ENCODE measurements around the gene ENPP6.

ENPP6 gene

DNA sequence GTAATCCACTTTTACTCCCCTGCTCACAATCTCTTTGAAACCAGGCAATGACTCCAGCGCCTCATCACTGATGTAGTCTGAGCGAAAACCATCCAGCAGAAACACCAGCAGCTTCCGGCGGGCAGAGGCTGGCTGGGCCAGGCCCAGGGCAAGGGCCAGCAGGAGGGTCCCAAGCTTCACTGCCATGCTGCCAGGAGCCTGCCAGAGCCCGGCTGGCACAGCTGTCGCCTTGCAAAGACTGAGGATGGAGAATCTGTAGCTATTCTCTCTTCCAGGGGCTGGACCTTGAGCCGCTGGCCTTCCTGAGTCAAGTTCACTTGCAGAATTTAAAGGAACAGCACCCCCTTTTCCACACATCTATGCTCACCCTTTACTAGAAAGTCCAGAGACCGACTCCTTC is at the start of gene ENPP6:
ENPP6 (minus strand) TSS at position 240 of the 400 bp plus-strand sequence; CDS start at position 186, 54 bp downstream.
- no peak for DNase-seq

DNA sequence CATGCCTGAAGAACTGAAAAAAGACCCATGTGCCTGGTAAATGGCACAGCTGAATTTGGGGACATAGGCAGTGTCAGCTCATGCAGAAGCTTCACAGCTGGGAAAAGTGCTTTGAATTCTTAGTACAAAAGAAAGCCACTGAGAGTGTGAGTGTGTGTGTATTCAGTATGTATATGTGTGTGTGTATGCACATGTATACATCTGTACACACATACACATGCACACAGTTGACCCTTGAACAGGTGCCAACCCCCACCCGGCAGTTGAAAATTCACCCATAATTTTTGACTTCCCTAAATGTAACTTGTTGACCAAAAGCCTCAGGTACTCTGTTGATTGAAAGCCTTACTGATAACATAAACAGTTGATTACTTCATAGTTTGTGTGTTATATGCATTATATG is 49.5 kb upstream of the ENPP6 start:
- no peak for DNase-seq

DNA sequence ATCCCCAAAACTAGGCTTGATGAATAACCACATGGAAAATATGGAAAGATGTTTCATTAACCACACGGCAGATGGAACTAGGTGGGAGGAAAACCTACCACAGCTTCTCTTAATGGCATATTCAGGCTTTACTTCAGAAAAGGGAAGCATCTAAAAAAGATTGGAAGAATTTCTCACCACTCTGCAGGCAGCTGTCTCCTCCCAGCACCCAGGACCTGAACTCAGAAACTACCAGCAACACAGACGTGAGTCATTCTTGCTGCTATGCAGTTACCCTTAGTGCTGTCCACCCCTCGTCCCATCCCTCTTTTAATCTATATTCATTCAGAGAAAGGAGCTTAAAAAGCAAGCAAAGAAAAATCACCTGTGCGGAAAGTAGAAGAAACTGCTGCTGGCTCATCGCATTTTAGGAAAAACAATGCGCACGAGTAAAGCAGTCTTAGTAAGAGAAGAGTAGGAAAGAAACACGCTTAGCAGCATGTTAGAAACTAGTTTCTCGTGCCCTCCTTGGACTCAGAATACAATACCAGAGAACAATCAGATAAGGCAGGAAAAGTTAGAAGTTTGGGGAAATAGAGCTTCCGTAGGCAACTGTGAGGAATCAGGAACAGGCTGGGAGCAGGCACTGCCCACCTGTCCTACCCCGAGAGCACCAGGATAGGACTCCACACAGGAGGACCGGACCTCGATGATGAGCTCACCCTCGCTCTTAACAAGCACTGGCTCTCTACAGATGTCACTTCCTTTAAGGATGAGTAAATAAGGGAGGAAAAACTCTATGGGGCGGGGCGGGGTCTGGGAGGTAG is 48.1 kb upstream of the ENPP6 start:
- no peak for DNase-seq

DNA sequence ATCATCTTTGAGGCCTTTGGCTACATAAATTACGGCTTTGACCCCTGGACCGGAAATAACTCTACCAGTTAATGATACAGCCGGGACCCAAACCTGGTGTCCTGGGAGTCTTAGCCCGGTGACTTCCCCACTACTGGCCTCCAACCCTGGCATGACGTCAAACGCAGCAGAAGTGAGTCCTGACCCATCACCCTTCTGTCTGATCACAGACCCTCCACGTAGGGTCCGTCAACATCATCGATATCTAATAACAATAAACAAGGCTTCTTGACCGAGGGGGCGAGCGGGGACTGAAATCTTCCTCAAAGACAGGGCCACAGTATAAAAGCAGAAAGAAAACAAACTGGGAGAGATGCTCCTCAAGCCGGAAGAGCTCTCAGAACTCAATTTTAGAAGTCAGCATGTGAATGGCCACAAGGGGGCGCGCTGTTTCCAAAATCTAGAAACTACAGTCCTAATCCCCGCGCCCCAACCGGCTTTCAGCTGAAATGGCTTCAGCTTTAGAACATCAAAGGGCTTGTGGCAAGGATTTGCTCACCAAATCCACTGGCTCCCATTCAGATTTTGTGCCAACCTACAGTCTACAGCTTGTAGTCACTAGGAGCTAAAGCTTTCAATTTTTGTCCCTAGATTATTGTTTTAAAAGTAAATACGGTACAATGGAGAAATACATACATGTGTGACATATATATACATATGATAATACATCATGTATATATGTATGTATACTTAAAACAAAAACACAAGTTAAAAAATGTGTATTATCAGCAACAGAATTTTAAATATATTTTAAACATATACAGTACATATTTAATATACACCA is 46.4 kb upstream of the ENPP6 start:
- peak; percentile 83 to 92 for DNase-seq

DNA sequence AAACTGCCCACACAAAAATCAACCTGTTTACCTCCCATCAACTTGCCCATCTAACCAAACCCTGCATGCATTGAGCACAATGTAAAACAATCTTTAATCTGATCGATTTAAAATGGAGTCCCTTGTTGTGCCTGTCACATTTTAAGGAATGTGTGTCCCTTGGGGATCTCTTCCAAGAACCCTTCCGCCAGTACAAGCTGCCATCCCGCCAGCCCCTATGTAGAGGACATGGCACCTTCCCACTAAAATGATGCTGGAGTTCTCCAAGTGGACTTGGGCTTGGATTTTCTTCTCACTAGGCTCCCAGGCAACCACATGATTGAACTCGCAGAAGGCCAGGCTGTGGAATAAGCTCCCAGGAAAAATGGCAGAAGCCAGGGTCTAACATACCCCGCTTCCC is 45.8 kb upstream of the ENPP6 start:
- no peak for DNase-seq

DNA sequence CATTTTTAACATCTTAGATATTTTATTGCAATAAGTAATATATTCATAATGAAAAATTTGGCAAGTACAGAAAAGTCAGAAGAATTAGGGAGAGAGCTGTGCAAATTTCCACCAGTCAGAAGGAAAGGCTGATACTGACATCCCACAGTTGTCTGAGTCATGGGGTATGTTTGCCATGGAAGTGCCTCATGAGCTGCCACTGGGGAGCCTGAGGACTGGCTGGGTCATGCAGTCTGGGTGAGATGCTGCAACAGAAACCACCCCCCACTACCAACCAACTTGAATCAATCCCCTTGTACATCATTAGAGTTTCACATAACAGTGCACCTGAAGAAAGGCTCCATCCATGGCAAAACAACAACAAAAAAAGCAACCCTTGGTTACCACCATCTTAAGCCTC is 45.2 kb upstream of the ENPP6 start:
- DNase-seq = no peak

DNA sequence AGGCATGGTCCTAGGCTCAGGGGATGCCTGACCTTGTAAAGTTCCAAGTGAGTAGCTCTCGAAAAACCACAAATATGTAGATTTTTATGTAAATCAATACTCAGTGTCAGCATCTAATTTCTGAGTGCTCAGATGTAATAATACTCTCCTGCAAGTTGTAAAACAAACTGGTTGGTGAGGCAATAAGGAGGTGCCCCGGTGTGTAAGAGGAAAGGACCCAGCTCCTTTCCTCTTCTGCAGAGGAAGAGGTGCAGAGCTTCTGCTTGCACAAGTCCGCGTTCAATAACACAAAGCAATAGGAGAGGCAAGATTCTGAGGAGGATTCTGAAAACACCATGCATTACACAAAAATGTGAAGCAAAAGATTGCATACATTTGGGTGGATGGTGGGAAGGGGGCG is 43.6 kb upstream of the ENPP6 start:
- DNase-seq = no peak

DNA sequence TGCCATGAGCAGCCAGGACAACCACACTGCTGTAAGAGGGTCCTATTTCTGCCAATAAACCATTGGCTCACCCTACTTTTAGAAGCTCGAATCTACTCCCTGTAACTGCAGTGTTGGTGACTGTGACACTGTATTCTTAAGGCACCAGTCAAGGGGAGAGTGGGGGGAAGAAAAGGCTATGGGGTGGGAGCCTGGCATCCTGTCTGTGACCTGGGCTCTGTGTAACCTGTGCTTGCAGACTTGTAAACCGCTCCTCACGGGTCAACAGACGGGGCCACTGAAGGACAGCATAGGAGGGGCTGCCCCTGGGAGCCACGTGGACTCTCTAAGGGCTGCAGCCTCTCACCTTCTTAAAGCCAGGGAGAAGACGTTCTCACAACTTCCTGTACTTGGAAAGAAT is 42.2 kb upstream of the ENPP6 start:
- DNase-seq = no peak

DNA sequence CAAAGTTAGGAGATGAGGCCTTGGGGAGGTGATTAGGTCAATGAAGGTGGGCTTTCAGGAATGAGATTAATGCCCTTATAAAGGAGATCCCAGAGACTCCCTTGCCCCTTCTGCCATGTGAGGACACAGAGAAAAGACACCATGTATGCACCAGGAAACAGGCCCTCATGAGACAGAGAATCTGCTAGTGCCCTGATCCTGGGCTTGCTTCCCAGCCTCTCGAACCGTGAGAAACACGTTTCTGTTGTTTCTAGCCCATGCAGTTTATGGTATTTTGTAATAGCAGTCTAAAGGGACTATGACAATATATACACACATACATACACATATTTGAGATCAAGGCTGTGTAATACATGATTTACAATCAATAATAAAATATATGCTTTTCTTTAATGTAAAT is 41.4 kb upstream of the ENPP6 start:
- no peak for DNase-seq

DNA sequence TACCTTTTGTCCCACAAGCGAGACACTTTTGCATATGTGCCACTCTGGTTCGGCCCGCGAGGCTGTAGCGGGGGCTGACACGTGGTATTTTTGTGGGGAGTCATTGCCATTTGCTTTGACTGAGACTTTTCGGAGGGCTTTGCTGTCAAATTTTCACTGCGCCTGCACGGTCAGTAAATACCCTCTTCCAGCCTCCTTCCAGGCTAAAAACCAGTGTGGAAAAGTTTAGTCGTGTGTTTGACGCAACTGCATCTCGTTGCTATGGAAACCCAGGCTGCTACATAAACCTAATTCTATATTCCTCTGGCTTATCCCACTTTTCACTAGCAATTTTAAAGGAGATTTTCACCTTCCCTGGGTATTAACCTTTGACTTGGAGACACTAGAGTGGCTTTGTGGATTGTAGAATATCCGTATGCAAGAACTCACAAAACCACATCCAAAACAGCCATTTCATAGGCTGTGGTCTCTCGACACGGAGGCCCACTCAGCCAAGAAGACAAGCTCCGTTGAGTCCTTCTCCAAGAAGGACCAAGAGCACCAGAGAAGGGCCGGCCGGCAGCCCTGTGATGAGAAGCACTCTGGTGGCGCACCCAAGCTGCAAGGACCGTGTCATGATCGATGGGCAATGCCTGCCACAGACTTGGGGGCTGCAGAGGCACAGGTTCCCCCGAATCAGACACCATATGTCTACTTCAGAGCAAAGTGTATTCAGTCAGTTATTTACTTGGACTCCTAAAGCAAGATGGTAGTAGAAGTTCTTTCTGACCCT is 38.4 kb upstream of the ENPP6 start:
- DNase-seq = no peak

DNA sequence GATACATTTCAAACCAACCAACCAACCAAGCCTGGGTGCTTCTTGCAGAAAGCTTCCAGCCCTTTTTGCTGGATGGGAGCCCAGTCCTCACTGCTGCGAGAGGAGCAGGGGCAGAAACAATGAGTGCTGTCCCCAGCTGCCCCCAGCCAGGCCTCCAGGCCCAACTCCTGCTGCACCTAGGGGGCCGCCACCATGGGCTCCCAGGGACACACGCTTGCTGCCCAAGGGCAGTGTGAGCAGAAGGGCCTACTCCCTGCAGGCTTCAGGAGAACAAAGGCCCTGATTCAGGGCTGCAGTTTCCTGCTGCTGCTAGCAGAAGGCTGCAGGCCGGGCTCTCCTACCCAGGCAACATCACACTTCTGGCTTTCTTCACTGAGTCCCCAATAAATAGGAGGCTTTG is 37.7 kb upstream of the ENPP6 start:
- DNase-seq = peak; percentile 36 to 69

DNA sequence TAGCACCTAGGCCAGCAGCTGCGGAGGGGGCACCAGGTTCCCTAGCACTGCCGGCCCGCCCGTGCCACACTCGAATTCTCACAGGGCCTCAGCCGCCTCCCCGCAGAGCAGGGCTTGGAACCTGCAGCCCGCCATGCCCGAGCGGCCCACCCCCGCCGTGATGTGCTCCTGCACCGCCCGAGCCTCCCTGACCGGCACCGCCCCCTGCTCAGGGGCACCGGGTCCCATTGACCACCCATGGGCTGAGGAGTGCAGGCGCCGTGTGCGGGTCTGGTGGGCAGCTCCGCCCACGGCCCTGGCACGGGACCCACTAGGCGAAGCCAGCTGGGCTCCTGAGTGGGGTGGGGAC is 35.4 kb upstream of the ENPP6 start:
- DNase-seq = no peak

DNA sequence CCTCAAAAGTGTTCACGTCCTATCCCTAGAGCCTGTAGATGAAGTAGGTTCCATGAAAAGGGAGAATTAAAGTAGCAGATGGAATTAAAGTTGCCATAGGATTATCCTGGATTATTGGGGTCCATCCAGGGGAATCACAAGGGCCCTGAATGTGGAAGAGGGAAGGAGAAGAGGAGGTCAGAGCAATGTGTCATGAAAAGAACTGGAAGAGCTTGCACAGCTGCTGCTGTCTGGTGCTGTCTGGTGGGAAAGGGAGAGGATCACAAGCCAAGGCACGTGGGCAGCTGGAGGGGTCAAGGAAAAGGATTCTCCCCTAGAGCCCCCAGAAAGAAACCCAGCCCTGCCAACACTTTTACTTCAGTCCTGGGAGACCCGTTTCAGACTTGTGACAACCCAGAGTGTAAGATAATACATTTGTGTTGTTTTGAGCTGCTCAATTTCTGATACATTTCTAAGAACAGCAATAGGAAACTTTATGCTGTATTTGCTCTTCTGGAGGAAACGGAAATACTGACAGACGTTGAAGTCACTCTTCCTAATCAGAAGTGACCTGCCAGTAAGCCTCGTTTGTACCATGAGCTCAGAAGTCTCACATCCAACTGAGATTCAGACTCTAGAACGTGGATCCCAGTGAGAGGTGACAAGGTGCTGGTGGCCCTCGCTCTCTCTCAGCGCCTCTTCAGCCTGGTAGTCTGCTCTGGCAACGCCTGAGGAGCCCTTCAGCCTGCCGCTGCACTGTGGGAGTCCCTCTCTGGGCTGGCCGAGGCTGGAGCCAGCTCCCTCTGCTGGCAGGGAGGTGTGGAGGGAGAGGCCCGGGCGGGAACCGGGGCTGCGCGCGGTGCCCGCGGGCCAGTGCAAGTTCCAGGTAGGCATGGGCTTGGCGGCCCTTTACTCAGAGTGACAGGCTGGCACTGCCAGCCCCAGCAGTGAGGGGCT is 34.7 kb upstream of the ENPP6 start:
- no peak for DNase-seq

DNA sequence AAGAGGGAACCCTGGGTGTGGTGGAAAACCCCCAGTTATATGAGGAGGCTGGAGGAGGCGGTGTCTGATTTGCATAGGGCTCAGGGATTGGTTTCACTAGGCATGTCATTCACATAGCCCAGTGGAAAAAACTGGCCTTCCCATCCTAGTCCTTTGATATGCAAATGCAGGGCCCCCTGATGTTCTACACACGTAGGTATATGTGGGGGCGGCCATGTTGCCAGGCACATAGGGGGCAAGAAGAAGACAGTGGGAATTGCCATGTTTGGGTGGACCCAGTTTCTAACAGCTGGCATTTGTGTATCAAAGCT is 34.0 kb upstream of the ENPP6 start:
- DNase-seq = no peak

DNA sequence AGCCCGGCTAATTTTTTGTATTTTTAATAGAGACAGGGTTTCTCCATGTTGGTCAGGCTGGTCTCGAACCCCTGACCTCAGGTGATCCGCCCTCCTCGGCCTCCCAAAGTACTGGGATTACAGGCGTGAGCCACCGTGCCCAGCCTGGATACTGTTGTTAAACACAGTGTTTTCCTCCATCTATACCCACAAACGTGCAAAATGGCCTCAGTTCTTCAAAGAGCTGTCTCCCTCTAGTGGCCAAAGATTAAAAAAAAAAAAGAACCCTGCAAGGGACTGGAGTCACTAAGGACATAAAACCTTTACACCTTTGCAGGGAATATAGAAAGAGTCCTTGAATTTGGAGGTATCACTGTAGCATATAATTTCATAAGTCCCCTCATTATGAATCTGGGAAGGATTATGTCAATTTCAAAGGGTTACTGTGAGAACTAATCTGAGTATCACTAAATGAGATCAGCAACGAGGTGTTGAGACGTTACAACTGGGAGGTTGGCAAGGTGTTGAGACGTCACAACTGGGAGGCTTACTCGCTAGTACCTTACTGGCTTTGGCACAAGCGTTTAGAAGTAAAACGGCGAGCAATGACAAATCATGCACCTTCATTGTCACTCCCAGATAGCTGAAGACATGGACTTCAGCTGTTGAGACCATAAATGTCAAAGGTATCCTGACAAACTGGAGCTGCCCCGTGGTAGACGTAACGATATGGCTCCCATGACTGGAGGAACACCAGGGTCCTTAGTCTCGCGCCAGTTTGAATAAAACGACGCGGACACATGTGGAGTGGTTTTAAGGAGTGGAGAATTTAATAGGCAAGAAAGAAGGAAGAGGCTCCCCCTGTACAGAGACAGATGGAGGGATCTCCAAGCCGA is 33.4 kb upstream of the ENPP6 start:
- DNase-seq = peak in 1 of 2 donors; percentile 24

DNA sequence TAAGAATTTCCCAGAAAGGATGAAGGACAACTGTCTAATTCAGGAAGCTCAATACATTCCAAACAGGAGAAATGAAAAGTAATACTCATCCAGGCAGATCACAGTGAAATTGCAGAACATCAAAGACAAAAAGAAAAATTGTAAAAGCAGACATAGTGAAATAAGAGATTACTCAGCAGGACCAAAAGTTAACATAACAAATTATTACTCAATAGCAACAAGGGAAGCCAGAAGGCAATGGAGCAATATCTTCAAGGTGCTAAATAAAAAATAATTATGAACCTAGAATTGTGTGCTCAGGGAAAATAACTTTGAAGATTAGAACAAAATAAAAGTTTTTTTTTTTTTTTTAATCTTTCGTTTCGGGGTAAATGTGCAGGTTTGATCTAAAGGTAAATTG is 30.5 kb upstream of the ENPP6 start:
- no peak for DNase-seq

DNA sequence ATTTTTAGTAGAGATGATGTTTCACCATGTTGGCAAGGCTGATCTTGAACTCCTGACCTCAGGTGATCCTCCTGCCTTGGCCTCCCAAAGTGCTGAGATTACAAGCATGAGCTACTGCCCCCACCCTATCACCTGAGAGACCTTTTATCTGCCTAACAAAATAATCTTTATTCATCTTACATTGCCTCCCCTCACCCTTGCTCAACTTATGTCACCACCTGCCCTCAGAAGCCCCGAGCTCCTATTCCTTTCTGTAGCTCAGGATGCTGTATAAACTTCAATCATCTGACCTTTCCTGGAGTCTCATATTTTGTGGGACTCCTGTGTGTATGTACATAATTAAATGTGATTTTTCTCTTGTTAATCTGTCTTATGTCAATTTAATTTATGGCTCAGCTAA is 29.7 kb upstream of the ENPP6 start:
- no peak for DNase-seq

DNA sequence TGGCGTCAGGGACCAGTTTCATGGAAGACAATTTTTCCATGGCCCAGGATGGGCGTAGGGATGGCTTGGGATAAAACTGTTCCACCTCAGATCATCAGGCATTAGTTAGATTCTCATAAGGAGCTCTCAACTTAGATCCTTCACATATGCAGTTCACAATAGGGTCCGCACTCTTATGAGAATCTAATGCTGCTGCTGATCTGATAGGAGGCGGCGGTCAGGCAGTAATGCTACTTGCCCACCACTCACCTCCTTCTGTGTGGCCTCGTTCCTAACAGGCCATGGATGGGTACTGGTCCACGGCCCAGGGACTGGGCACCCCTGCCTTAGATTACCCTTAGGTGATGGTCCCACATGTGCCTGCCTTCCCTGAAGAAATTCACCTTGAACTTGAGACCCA is 28.8 kb upstream of the ENPP6 start:
- DNase-seq = no peak

DNA sequence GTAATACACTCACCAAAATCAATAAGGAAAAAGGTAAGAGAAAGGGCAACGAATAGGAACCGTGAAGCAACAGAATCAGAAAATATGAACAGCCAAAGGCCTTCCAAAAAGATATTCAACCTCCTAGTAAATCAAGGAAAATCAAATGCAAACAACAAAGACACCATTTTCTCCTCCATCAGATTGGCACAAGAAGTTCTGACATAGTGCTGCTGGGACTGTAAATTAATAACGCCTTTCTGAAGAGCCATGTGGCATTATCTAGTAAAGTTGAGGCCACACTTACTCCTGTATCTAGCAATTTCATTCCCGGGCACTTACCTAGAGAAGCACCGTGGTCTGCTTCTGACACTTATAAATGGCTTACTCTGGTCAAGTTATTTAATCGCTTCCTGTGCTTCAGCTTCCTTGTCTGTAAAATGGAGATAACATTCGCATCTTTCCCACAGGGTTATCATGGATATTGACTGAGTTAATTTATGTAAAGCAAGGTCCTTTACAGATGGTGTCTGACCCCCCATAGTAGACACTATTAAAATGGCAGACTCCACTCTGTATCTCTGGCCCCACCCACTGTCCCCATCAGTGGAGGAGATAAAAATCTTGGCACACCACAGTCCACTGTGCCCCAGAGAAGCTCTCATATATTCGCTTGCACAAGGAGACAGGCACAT is 20.5 kb upstream of the ENPP6 start:
- no peak for DNase-seq

DNA sequence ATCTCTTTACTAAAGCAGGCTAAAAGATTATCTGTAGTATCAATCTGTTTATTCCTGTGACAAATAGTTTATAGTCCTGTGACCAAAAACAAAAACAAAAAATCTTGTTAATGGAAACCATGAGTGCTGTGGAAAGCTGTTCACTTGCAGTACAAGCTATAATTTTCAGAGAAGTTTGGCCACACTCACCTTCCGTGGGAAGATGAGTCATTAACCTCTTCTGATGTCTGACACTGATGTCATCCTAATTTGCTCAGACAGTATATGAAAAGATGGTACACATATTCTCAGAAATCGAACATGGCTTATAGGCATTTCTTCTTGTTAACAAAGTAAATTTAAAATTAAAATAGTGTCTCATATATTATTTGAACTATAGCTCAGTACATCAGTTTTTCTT is 19.9 kb upstream of the ENPP6 start:
- DNase-seq = no peak

DNA sequence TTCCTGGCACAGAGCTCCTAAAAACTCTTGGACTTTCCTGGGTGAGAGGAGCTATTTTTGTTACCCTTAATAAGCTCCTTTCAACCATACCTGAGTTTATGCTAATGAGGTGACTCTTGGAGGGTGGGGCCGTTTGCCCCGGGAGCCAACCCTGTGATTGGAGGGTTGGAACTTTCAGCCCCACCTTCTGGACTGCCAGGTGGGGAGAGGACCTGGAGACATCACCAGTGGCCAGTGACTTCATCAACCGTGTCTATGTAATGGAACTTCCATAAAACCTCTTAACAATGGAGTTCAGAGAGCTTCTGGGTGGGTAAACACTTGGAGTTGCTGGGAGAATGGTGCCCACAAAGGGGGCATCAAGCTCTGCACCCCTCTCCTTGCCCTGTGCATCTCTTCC is 17.9 kb upstream of the ENPP6 start:
- no peak for DNase-seq

Data from hippocampal formation (tissue), 2 donors.